Fibroblast of pulmonary artery (primary cell): ENCODE results near the gene PRKCE.

ENCODE experiments used
- DNase-seq: peaks from one replicate; pipeline ENCODE4 v3.0.0-alpha.2; 2010; ENCODE audit warnings: low read depth
- H3K4me3 ChIP-seq: replicated peaks from 2 replicates; pipeline ENCODE4 v1.5.1; 2011; ENCODE audit warnings: low read depth, mild to moderate bottlenecking, control low read depth, low read length, moderate library complexity
- TF ChIP-seq, protein P1 (sequence below): IDR thresholded peaks from 2 replicates; pipeline ENCODE4 v1.5.1; 2011; ENCODE audit warnings: mild to moderate bottlenecking, control low read depth, low read length, inconsistent platforms; ENCODE audit errors: missing control alignments

Gene PRKCE

DNA sequence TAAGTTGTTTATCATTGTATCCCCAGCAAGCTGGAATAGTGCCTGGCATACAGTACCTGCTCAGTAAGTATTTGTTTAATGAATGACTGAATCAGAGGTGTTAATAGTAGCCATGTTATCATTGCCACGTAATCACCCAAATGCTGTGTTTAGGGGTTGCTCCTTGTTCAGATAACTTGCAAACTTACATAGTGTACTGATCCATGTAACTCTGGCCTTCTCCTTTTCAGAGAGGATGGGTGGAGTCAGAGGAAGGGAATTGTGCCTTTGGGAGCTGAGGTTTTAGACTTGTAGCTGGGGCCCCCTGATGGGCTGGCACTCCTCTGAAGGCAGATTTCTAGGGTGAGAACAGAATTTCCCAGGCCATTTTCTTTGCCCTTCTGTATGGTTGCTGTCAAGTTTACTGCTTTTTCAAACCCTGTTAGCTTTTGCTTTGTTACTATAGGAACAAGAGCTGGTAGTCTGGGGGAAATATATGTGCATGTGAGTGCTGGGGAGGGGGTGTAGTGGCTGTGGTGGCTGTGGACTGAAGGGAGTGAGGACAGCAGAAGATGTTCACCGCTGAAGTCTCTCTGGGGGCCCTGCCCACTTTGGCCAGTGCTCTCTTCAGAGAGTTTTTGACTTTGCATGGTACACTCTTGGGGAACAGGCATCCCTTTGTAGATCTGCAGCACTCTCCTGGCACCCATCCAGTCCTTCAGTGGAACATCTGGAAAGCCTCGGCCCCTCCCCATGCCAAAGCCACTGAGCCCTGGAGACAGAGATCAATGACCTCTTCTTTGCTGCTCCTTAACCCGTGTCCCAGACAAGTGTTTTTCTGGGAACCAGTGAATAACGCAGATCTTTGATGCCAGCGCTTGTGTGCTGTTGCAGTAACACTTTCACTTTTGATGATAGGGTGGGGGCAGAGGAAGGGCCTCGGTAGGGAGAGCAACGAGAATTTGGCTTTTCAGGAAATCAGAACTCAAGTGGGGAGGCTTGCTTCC lies 209.0 kb downstream of the PRKCE start:
- TF ChIP-seq, protein P1, sequence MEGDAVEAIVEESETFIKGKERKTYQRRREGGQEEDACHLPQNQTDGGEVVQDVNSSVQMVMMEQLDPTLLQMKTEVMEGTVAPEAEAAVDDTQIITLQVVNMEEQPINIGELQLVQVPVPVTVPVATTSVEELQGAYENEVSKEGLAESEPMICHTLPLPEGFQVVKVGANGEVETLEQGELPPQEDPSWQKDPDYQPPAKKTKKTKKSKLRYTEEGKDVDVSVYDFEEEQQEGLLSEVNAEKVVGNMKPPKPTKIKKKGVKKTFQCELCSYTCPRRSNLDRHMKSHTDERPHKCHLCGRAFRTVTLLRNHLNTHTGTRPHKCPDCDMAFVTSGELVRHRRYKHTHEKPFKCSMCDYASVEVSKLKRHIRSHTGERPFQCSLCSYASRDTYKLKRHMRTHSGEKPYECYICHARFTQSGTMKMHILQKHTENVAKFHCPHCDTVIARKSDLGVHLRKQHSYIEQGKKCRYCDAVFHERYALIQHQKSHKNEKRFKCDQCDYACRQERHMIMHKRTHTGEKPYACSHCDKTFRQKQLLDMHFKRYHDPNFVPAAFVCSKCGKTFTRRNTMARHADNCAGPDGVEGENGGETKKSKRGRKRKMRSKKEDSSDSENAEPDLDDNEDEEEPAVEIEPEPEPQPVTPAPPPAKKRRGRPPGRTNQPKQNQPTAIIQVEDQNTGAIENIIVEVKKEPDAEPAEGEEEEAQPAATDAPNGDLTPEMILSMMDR = no peak
- peak overlapping the region; percentile 40 for H3K4me3 ChIP-seq
- DNase-seq = peak; percentile 66

DNA sequence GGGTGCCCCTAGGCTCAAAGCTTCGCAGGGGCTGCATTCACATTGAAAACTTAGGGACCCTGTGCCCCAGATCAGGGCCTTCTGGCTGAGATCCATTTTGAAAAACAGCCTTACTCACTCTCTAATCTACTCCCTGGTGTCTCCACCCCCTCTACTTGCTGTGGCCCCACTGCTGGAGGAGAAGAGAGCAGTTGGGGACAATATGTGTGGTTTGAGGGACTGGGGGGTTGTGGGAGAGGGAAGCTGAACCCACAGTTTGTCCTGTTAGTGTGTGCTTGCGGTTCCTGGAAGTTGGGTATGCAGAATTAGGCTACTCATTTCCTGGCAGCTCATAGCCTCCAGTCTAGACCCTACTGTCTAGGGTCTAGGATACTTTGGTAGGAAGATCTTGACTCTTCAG lies 211.4 kb downstream of the PRKCE start:
- TF ChIP-seq, protein P1 = no peak
- no peak for DNase-seq
- H3K4me3 ChIP-seq = no peak overlapping the region

DNA sequence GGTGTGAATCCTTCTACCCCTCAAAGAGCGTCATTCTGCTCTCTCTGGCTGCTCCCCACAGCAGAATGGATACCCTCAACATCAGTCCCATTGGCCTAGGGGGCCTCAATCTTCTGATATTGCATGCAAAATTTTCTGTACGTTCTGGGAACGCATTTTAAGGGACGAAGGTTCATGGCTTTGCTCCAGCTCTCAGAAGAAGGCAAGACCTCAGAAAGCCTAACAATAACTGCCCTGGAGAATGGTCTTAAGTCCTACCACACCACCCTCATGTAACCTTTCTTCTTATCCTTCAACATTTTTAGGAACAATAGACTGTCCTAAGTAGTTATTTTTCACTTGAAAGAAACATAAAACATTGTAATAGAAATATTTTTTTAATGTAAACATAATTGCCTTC lies 212.6 kb downstream of the PRKCE start:
- TF ChIP-seq, protein P1 = no peak
- no peak overlapping the region for H3K4me3 ChIP-seq
- DNase-seq = no peak

DNA sequence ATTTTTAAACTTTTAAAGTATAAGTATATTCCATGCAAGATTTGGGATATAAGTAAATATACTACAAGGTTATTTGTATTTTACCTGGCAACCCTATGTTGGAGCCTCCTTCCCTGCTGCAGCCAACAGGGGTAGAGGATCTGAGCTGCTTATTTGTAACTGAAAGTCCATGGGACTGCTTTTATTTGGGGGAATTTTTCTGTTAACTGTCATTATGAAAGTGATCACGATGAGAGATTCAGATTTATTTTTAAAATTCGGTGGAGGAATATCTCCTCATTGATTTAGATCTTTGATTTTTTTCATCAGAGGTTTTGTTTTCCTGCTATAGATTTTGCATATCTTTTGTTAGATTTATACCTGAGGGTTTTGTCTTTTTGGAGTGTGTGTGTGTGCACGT lies 215.9 kb downstream of the PRKCE start:
- TF ChIP-seq, protein P1 = no peak
- no peak overlapping the region for H3K4me3 ChIP-seq
- DNase-seq = no peak

DNA sequence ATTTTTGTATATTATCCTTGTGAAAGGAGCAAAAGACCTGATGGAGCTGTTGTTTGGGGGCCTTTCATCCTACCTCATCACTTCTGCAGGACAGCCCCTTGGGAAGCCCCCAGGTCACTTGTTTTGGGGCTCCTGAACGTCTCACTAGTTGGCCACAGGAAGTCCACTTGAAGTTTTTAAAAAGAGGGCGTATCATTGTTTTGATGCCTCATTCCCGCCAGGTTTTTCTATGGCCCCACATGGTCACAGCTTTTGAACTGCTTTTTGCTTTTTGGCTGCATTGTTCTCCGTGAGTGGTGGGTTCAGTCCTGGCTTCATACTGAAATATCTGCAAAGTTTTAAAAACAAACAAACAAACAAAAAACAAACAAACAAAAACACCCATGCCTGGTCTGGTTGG lies 216.3 kb downstream of the PRKCE start:
- no peak for DNase-seq

DNA sequence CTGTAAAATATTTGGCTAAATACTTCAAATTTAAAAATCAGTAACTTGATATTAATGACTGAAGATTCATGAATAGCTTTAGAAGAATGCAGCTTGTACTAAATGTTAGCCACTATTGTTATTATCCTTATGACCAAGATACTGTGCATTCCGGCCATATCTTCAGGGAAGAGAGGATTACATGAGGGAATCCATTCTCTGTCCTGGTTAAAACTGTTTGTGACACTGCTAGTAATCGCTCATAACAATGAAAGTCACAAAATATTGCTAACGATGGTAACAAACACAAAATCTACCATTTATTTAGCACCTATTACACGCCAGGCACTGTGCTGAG lies 217.7 kb downstream of the PRKCE start:
- H3K4me3 ChIP-seq = no peak overlapping the region
- DNase-seq = peak; percentile 36
- TF ChIP-seq, protein P1 = no peak

More for the DNA sequence above, 216.3 kb downstream of the PRKCE start:
- no peak overlapping the region for H3K4me3 ChIP-seq
- TF ChIP-seq, protein P1 = no peak

DNA sequence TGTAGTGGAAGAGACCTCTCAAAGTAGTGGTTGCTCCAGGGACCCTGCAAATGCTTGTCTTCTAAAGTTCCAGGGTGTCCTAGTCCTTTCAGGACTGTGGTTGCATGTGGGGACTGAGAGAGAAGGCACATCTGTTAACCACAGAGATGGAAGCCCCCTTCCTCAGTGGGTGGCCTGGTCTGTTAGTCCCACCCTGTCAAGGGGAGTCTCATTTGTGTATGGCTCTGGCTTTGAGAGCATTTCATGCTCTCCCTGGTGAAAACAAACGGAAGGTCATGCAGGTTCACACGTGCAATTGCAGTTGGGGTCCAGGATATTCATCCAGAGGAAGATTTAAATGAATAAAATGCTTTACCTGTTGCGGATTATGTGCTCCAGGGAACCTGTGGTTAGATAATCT lies 219.6 kb downstream of the PRKCE start:
- DNase-seq = no peak
- TF ChIP-seq, protein P1 = no peak
- H3K4me3 ChIP-seq = no peak overlapping the region
